SIG-M5 treated with dmso at 0.1 percent for 504 hours (cell line): ENCODE data around the gene DDX24.

Experiments used
- DNase-seq: peaks from one replicate; lab custom pipeline; 2025; ENCODE audit not compliant: unreplicated experiment; lab: John Stamatoyannopoulos, UW

Gene DDX24

DNA sequence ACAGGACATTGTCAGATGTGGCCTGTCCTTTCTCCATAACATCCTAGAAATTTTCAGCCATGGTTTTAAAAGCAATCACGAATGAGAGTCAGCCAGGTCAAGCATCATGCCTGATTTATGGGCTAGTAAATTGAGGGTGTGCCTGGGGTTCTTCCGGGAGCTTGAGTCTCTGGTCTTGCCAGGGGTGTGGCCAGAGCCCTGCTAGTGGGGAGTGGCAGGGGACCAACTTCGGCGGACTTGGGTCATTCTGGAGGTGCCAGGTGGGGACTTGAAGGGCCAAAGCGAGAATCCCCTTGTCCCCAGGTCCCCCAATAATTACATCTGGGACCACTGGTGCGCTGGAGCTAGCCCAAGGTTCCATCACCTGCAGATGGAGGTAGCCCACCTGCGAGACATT, 49.1 kb downstream of the DDX24 start:
- DNase-seq, result no peak

DNA sequence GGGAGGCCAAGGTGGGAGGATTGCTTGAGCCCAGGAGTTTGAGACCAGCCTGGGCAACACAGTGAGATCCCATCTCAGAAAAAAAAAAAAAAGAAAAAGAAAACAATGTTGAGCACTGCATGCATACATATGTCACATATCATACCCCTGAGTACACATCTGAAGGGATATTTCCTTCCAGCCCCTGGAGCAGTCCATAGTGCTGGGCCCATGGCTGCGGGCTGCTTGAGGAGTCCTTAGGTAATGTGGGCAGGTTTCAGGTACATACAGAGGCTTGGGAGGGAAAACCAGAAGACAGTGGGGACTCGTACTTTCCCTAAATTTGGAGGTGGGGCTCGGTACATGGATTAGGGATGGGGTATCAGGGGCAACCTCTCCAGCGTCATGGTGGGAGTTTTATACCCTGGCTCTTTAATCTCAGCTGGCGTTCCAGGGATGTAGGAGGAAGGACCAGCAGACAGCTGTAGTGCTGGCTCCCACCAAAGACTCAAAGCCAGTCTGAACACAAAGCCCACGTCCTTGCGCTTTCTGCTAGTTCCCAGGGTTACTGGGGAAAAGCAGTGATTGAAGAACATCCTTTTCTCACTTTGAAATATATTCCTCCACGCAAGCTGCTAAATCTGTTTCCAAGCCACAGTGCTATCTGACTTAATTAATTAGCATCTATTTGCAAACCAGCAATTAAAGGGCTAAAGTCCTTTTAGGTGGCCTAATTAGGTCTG, 49.7 kb downstream of the DDX24 start:
- DNase-seq, result no peak

GRCh38 chr14:94030571-94030970, 50.4 kb downstream of the DDX24 start:
- no peak for DNase-seq

DNA sequence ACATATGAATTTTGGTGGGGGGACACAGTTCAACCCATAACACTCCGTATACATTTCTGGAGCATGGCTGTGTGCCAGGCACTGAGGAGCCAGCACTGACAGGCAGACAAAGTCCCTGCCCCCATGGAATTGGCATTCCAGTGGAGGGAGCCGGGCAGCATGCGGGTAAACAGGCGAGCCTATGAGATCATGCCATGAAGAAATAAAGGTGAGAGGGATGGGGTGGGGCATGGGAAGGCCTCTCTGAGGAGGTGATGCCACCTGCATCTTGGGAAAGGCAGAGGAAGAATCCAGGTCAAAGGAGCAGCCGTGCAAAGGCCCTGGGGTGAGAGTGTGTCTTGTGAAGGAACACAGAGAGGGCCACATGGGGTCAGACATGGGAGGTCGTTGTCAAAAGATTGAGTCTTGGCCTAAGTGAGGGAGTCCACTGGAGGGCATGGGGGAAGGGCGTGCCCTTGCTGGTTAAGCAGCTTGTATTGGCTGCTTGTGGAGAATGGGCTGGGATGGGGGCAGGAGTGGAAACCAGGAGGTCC, 51.3 kb downstream of the DDX24 start:
- no peak for DNase-seq

- peak; percentile 80 for DNase-seq
Measured at GRCh38 chr14:94029265-94029664, 51.7 kb downstream of the DDX24 start.

- DNase-seq, result peak; percentile 63
Measured at GRCh38 chr14:94028450-94028826, 52.6 kb downstream of the DDX24 start.

DNA sequence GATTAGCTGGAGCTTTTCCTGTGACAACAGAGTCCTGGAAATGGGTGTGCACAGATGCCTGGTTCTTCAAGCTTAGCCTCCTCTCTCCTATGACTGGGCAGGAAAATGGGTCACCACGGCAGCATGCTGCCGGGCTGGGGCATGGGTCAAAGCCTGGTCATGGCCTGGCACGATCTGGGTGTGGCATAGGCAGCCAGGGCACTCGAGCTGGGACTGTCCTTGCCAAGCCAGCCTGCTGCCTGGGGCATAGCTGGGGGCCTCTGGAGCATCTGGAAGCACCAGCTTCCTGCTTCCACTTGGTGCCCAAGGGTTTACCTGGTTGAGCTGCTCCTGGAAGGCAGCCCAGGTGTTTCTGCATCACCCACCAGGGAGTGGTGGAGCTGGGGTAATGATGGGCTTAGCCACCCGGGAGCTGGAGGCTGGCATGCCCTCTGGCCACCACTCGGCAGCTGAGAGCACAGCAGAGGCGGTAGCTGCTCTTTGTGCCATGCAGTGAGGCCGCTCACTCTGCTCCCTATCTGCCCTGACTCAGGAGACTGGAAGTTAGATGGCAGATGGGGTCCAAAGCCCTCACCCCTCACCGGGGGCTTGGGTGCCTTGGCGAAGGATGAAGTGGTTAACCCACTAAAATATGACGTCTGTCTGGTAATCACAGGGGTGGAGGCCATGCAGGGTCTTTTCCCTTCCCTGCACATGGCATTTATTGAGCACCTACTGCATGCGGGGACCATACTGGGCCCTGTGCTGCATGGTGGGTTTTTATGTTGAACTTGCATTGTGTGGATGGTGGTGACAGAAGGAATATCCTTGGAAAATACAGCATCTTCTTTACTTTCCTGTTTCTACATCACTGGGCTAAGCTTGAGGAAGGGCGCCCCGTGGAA, 53.2 kb downstream of the DDX24 start:
- DNase-seq, result no peak

- DNase-seq, result no peak
Measured at GRCh38 chr14:94026889-94027469, 54.0 kb downstream of the DDX24 start.

DNA sequence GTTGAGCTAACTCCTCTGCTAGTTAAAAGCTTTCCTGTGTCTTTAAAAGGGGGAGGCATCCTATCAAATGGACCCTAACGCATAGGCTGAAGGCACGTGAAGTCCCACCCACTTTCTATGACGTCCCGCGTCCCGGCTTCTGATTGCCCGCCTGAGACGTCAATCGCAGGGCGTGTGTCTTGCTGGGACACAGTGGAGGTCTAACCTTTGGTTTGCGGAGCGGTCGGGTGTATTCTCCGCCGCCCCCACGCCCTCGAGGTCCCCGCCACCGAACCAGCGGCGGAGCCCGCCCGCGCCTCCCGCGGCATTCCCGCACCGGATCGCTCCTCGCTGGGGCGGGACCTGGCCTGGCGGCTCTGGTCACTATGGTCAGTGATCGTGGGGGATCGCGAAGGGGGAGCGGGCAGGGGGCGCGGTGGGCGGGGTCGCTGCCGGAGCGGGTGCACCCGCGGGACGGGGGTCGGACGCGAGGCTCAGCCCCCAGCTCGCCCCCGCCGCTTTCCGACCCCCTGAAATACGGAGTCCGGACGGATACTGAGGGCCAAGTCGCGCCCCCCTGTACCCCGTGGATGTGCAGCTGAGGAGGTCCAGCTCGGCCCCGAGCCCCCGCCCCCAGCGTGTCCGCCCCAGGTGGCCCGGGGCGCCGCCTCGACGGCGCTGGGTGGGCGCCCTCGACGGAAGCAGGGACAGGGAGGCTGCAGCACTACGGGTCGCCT, 54.7 kb downstream of the DDX24 start, which contains the start of gene OTUB2:
OTUB2 (plus strand) TSS at position 168 of the 716 bp plus-strand sequence; CDS start at position 366, 198 bp downstream.
- peak; percentile 98 for DNase-seq

DNA sequence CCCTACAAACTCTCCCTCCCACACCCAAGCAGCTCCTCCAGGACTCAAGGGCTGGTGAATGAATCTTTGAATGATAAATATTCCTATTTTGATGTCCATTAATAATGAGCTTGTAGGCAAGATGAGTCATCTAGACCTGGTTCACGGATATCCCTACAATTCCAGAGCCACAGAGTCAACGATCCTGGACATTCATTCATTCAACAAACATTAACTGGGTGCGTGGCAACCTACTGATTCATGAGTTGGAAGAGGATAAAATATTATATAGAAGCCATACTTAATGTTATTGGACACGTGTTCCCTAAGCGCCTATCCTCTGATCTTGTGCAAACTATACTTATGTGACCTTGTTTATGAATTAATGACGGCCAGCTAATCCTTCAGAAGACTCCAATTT, 55.3 kb downstream of the DDX24 start:
- DNase-seq, result no peak

GRCh38 chr14:94024549-94024948, 56.5 kb downstream of the DDX24 start:
- no peak for DNase-seq

- DNase-seq, result no peak
Measured at GRCh38 chr14:94022532-94023411, 58.2 kb downstream of the DDX24 start.

GRCh38 chr14:94021416-94022157, 59.4 kb downstream of the DDX24 start:
- DNase-seq, result no peak

- DNase-seq, result no peak
Measured at GRCh38 chr14:94021001-94021400, 60.0 kb downstream of the DDX24 start.

GRCh38 chr14:94020267-94020666, 60.7 kb downstream of the DDX24 start:
- no peak for DNase-seq

GRCh38 chr14:94019329-94019728, 61.7 kb downstream of the DDX24 start:
- peak; percentile 13 for DNase-seq

DNA sequence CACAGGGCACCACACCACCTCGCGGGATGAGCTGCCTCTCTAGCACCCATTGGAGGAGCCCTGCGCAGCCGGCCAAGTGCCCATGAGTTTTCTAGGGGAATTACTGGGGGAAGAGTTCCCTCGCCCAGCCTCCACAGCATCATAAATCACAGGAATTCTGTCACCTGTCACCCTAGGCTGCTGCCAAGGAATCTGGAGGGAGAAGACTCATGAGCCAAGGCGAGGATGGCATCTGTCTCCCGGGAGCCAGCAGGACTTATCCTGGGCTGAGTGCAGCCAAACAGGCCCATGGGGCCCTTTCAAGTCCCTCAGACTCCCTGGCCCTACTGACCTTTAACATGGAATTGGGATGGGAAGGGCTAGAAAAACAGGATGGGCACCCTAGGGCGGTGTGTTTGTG, 62.7 kb downstream of the DDX24 start:
- DNase-seq, result no peak

DNA sequence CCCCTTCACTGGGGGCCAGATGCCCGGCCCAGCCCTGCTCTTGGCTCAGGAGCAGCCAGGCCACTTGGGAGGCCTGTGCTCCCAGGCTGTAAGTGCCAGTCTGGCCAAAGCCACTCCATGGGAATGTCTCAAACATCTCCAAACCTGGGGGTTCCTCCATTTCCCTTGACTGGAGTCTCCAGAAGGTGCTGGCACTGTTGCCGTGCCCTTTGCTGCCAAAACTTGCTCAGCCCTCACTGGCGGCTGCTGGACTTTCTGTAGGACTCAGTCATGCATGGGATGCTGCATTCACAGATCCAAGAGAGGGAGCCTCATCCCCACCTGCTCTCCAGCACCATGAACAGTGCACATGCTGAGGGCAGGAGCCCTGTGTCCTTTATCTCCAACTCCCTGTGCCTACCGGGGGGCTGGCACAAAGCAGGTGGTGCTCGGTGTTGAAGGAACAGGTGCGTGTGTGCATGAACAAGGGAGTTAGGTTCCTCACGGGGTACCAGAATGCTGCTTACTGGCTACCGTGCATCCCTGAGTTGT, 64.5 kb downstream of the DDX24 start:
- no peak for DNase-seq

DNA sequence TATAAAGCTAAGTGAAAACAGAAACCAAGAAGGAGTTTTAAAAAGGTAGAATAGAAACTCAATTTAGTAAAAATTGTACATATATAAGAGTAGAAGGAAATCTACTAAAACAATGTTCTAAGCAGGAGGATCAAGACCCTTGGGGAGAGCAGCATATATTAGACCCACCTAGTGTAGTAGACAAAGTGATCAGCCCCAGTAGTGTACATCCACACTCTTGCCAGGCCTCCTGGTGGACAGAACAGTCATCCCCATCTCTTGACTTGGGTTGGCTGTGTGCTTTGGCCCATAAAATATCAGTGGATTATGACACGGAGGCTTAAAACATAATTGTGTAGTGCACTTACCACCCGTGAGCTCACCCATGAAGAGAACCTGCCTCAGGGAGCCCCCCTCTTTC, 65.8 kb downstream of the DDX24 start:
- DNase-seq, result no peak
